M059J (cell line): ENCODE measurements around the gene TBC1D7. TPM values are rescaled to one million over a fixed set of nuclear protein-coding genes. Genes with fewer than 3 reads are reported as not detected.

Source experiments
- DNase-seq: peaks from one replicate; pipeline ENCODE4 v3.0.0-alpha.2; 2012; ENCODE audit warnings: low read depth
- total RNA-seq: library from RNA; depleted of rRNA; stranded (reverse); fragments of >200 nt; shearing (Covaris generic); gene quantifications from 2 replicates; pipeline ENCODE4 v1.2.3, GENCODE V29; 2014

TBC1D7 gene
- total RNA-seq, 1 experiment from 2014 or later, result 36.3 TPM

DNA sequence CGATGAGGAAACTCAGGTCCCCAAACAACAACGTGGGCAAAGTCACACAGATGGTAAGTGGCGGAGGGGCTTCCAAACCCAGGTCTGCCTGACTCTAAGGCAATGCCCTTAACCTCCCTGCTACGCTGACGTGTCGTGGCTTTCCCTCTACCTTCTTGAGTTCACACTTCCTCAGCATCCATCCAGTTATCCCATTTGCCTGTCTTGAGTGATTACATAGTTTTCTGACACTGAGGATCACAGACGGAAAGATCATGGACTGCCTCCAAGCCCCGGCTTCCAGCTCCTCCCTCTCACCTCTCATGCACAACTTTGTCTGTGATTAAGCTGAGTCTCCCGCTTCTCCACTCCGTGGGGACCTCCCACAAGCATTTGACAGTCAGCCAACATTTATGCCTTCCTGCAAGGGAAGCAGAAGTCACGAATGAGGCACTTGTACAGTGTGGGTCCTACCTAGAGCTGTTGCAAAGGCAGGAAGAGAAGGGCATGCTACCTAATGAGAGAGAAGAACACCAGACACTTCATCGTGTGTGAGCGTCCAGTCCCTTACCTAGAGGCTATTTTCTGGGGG, 33.8 kb downstream of the TBC1D7 start:
- no peak for DNase-seq

DNA sequence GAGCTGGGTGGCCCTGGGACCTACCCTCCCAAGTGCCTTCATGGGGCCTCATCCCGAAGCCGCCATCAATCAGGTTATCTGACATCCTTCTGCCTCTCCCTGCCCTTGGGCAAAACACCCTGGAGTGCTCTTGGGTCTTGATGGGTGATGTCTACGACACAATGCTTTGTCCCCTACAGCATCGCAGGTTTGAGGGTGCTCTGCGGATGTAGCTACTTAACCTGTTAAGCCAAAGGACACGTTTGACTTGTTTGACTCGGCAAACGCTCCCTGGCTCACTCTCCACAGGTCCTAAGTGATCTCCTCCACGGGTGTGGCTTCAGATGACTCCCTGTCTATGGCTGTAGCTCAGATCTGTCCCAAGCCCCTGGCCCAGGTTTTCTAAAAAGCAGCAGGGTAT, 35.6 kb downstream of the TBC1D7 start:
- DNase-seq, result no peak

DNA sequence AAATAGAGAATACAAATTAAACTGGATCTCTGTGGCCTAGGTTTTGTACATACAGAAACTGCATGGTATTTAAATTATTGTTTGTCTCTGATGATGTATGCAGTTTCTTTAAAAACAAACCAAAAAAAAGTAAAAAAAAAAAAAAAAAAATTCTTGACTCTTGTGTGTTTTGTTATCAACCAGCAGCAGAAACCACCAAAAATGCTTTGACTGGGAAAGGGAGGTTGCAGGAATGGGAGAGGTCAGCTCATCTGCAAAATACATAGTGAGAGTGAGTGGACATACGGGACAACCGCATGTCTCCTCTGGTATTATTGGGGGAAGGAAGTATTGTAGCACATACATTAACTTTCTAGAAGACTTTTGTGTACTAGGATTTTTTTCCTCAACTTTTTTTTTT, 38.0 kb downstream of the TBC1D7 start:
- DNase-seq, result no peak

DNA sequence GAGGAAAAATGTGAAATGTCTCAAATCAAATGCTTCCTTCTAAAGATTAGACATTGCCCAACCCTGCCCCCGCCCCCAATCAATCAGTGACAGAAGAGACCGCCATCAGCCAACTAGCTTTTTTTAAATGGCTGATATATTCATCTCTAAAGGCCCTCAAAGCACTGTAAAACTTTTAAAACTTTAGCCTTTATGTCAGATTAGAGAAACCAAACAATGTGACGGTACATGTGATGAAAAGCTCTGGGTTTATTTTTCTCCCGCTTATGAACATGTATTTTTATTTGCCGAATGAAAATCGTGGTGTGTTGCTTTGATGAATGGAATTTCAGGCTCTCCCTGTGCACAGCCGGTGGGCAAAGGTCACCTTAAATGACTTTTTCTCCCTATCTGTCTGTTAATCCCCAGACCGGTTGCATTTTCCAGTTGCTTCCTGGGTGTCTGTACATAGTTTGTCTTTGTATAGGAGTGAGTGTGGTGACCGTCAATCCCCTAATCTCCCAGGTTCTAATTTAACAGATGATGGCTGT, 38.5 kb downstream of the TBC1D7 start:
- no peak for DNase-seq

DNA sequence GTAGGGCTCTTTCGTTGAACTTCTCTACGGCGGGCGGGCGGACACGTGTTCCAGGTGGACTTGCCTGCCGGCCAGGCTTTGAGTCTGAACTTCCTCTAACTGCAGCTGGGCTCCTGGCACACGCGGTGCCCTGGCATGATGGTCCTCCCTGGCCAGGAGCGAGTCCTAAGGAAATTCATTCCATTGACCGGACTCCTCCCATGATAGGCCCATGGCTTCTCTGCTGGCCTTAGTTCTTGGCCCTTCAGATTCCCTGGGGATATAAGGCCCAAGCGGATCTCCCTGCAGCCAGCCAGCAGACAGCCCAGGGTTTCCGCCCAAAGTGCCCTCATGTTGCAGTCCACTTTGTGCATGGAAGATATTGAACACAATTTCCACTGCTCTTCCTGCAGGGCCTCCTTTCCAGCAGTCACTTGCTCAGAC, 39.4 kb downstream of the TBC1D7 start:
- no peak for DNase-seq

DNA sequence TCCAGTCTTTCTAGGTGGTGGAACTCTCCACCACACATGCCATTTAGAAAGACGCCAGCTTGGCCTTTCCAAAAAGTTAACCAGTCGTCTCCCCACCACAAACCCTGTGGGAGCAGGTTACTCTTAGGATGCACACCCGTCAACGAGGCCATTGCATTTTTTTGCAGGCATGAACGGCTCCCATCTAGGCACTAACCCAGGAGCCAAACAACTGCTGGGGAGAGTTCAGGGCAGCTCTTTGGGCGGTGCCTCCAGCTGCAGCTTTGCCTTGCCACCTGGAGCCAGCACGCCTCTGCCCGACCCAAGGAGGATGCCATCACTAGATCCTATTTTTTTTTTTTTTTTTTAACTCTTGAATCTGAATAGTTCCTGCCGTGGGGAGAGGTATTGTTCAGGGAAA, 39.9 kb downstream of the TBC1D7 start:
- DNase-seq, result no peak

DNA sequence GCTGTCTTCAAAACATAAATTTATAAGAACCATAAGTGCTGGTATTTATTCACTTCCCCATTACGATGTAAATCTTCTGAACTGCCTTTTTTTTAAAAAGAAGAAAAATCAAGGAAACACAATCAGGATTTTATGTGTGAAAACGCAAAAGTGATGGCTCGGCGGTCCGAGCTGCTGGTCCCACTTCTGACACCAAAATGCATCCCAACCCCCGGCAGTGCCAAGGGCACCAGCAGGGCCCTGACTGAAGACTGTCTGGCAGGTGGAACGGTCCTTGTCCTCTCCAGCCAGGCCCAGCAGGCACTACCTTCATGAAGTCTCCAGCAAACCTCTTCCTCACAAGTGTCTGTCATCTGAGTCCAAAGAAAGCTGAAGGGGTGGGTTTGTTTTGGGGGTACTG, 41.2 kb downstream of the TBC1D7 start:
- DNase-seq, result no peak

DNA sequence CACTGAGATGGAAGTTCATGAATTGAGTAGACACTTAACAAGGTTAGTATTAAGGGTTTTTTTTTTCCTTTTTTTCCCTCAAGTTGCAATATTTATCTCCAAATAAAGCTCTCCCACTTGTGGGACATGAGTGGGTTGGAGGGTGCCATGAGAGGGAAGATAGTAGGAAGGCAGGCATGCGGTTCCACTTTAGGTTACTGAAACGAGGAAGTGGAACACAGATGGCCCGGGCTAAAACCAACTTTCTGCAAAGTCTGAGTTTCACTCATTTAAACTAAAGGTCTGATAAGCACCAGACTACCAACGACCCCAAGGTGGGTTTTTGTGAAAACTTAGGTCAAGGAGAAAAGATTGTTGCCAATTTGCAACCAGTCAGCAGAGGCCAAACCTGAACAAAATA, 42.2 kb downstream of the TBC1D7 start:
- DNase-seq, result no peak

DNA sequence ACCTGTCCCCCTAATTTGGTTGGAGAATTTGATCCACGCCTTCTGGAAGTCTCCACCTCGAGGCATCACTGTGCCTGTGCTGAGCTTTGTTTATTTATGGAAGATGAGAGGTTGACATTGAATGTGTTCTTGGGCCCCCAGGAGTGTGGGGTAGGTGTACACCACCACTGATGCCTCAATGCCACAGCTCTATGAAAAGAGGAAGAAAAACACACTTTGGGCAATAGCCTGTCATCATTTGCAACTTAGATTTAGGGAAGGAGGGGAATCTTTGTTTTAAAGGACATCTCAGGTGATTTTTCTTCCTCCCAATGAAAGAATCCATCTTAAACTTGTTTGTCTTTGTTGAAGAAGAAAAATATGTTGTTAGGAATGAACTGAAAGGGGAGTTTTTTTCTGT, 42.6 kb downstream of the TBC1D7 start:
- no peak for DNase-seq

DNA sequence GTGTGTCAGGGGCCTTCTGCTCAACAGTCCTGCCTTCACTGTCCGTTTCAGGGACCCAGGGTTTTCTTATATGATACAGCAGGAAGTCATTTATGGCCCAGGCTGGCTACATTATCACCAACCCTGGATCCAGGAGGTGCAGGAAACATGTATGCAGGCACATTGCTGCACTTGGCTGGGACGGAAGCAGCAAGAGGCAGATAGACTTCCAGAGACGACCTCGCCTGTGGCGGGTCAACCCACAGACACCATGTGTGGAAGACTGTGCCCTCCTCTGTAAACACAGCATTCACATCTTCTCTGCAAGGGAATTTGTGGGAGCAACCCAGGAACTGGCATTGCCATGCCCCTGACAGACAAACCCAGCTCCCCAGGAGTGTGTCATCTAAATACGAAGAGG, 43.7 kb downstream of the TBC1D7 start:
- DNase-seq, result no peak

DNA sequence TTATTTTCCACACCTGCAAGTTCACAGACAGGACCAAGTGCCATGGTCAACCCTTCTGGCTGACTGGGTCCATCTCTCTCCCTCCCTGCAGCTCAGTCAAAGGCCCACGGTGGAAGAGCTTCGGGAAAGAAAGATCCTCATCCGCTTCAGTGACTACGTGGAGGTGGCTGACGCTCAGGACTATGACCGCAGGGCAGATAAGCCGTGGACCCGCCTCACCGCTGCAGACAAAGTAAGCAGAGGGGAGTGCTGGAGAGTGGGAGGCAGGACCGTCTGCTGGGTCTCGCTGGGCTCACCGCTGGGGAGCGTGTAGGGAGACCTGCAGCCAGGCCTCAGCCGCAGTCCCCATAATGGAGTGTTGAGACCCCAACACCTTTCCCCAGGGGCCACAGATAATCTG, 45.0 kb downstream of the TBC1D7 start:
- DNase-seq, result no peak

DNA sequence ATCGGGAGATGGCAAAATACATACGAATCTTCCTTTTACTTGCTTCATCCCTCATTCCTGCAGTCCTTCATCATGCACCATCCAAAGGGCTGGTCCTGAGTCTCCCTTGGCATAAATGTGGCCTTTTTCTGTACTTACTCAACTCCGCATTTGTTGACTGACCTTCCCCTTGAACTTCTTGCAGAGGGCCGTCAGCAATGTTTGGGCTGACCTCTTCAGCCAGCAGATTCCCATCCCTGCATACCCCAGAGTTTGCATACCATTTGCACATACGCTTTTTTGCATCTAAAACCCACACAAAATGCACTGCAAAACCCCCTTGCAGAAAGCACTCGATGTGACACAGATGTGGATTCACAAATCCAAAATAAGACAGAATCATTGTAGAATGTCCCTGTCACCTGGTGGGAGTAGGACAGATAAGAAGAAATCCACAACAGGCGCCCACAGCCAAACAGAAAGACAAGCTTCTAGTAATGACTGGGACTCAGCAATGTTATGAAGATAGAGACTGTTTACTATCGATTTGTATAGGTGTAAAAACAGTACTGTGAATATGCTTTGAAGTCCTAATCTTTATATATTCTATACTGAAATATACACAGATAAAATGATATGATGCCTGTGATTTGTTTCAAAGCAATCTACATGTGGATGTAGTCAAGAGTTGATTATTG, 45.8 kb downstream of the TBC1D7 start:
- DNase-seq, result no peak

DNA sequence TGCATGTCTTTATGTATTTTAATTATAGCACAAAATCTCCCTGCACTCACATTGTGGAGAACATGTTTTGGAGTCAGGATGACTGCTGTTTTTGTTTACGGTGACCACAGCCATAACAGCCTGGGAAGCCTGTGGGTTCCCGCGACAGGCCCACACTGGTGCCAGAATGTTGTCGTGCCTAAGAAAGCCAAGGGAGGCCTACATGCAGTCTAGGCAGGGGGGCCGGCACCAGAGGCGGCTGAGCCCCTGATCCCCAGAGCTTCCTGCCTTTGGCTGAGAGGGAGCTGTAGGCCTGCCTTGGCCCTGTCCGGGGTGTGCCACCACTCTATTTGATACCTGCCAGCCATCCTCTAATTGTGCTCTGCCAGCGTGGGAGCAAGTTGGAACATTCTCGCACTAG, 46.7 kb downstream of the TBC1D7 start:
- DNase-seq, result no peak

DNA sequence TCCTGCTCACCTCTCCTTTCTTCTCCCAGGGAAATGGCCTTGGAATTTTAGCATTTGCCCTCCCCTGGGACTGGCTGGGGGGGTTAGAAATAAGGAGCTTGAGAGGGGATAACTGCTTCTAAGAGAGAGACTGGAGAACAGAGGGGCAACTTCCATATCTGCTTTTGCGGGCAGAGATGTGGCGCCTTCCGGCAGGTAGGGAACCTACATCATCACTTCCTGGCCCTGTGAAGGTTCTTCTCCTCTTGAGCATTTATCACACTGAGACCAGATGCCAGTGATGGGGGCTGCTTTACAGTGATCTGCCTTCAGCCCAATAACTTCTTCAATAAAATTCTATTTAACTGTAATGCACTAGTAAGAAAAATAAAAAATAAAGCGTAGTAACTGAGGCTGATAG, 48.1 kb downstream of the TBC1D7 start:
- DNase-seq, result no peak

DNA sequence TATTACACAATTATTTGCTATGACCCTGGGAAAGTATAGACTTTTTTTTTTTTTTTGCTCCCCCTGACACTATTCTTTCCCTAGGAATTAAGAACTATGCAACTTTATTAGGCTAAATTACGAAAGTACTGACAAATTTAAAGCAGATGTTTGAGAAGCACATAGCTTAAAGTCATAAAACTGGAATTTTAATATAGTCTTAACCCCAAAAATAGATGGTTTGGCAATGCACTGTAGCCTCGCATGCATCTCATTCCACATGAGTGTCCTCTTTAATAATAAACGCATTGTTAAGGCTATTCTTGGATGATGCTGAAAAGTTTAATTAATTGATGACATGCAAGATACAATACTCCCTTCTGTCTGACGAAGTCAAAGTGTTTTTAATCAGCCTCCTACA, 49.3 kb downstream of the TBC1D7 start:
- DNase-seq, result no peak

DNA sequence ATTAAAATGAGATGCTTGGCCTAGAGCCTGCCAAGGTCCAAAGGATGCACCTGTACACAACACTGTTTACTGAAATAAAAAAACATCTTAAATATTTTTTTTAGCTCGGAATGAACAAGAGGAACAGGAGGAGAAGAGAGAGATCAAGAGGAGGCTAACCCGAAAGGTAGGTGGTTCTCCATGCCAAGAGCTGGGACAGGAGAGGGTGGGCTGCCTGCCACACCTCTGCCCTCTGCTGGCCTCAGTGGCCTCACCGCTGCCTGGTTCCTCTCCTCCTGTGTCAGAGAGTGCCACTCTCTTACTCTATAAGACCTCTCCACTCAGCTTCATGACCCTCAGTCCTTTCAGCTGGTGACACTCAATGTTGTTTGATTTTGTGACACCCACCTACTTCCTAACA, 50.2 kb downstream of the TBC1D7 start:
- no peak for DNase-seq

DNA sequence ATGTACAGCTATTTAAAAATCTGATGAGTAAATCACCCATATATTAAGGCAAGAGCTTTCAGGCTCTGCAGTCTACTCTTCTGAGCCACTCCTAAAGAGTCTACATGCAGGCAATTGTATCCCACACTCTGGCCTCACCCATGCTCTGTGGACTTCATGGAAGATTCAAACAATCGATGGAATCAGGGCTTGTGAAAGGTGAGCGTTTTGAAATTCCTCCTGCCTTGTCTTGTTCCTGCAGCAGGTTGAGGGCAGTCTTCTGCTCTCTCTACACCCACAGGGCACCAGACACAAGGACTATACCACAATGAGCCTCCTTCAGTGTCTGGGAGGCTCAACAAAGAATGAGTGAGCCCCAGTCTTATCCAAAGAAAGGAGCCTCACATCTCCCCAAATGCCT, 51.1 kb downstream of the TBC1D7 start:
- DNase-seq, result no peak

DNA sequence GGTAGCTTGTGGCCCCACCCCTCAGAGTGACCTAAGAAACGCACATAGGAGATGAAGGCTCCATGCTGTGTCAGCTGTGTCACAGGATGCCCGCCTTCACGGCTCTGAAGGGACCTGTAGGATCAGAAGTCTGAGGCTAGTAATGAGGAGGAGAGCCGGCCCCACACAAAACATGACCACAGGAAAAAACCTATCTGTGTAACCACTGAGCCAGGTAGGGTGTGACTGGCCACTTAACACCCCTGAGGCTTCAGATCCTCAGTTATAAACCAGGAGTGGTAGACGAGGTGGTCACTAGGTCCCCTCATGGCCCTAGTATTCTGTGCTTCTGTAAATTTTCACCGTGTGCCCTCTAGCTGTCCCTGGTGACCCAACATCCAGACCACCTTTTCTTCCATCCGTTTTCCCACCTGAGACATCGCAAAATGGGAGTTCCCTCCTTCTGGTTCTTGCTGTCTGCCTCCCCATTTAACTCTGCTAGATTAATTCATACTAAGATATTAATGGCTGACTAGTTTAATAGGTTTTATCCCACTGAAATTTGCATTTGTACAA, 52.8 kb downstream of the TBC1D7 start:
- DNase-seq, result no peak

DNA sequence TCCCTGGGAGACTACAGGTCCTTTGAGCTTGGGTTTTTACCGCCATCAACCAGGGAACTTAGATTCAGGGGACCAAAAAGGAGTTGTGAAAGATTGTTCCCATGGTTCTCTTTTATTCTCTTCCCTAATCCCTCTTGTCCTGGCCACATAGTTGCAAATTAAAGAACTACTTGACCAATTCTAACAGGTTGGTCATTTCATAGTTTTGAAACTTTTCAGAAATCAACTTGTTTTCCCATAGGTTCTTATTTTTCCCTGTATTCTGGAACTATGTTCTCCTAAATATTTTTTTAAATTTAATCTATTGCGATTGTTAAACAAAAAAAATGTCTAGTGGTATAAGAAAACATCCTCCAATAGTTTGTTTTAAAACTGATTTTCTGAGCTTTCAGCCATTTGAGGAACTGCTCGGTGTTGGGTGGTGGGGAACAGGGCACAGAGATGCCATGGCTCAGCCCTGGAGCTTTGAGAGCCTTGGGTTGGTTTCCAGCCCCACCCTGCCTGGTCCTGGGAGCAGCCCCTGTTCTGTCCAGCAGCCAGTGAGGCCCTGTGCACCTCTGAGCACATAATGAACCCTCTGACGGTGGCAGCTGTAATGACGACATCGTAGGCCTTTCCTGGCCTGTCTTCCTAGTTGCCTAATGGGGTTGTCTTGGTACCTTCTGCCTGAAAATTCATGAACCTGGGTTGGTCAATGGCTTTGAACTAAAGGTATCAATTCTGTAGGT, 53.5 kb downstream of the TBC1D7 start:
- no peak for DNase-seq

DNA sequence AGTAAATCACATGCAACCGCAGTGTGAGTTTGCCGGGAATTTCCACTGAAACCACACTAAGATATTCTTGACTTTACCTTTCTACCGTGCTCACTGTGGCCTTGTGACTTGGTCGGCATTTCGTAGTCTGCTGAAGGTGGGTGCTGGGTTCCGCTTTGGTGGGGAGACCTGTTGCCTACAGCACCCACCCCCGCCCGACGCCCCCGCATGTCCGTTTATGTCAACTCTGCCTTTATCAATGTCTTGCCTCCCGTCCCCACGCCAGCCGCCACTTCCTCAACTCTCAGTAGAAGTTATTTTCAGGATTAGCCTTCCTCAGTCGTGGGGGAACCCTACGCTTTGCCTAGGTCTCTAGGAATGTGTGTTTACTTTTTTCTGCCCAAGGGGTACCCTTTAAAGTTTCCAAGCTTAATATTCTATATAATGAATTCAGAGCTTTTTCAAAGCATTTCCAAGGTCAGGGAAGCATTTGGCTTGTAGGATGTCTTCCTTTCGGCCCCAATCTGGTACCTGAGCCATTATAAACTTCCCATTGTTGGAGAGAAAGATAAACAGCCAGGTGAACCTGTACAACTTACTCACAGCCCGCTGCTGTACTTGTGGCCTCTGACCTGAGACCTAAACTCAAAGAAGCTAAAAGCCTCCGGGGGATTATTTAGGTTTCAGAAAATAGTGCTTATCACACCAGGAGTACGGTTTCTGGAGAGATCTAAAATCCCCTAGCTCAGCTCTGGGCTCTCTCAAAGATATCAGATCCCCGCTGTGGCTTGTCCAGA, 54.2 kb downstream of the TBC1D7 start:
- DNase-seq, result no peak

DNA sequence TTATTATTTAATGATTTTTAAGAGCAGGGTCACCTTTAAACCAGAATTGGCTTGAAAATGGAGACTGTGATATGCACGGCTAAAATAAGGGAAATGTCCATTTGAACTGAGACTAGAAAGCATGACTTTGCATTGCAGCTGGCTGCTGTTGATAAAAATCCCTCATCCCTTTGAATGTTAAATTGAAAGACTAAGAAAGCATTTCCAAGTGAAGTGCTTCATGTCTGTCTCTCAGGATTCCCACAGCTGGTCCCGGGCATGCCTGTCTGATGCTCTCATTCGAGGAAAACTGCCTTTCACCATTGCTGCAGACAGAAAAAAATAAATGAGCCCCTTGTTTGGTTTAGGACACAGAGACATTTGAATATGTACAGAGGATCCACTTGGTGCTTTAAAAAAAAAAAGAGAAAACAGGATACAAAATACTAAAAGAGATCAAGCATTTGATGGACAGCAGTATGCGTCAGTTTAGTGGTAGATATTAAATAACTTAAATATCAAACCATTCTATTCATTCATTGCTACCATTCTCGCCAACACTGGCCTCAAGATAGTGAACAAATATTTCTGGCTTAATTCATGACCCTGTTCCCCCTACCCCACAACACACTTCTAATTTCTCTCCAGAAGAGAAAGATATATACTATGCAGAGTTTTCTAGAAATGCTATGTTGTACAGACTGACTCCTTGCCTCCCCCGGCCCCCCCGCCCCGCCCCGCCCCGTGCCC, 55.0 kb downstream of the TBC1D7 start:
- no peak for DNase-seq
